Measurements from ENCODE around the gene RIMS3.

DNA sequence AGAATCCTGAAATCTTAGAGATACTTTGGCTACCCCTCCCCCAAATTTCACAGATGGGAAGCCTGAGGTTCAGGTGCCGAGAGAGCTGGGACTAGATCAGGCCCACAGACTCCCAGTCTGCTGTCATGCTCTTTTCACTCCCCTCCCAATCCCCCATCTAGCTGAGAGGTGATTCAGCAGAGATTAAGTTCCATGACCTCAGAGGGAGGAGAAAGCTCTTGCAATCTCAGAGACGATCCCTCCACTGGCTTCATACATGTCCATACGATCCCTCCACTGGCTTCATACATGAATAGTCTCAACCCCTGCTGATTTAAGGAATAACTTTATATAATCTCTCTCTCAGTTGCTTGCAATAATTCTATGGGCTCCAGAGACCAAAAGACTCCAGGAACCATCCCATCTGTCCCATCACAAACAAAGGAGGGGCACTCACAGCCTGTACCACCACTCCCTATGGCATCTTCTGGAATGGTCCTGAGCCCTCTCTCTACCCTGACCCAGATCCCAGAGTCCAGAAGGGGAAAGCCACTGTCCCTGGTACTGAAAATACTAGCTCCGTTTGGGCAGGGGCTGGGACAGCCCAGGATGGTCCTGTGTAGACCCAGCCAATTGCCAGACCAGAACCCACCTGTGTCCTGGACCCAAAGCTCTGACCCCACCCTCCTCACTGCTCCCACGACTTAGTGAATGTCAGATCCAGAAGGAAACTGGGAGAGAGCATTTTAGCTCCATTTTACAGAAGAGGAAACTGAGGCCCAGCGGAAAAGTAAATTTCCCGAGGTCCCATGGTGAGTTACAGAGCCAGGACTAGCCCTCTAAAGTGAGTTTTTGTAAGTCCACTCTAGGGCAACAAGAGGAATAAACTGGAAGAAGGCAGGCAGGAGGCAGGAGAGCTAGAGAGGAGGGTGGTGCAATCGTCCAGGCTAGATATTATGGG is 27.1 kb downstream of the RIMS3 start:
- TF ChIP-seq, protein P1, sequence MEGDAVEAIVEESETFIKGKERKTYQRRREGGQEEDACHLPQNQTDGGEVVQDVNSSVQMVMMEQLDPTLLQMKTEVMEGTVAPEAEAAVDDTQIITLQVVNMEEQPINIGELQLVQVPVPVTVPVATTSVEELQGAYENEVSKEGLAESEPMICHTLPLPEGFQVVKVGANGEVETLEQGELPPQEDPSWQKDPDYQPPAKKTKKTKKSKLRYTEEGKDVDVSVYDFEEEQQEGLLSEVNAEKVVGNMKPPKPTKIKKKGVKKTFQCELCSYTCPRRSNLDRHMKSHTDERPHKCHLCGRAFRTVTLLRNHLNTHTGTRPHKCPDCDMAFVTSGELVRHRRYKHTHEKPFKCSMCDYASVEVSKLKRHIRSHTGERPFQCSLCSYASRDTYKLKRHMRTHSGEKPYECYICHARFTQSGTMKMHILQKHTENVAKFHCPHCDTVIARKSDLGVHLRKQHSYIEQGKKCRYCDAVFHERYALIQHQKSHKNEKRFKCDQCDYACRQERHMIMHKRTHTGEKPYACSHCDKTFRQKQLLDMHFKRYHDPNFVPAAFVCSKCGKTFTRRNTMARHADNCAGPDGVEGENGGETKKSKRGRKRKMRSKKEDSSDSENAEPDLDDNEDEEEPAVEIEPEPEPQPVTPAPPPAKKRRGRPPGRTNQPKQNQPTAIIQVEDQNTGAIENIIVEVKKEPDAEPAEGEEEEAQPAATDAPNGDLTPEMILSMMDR (IDR thresholded peaks at IDR 0.05; ENCODE audit: poor library complexity, severe bottlenecking): no peak
- TF ChIP-seq SMC3 (conservative IDR thresholded peaks at IDR 0.05; ENCODE audit: poor library complexity): no peak
- TF ChIP-seq MXI1 (conservative IDR thresholded peaks at IDR 0.05; ENCODE audit: poor library complexity, severe bottlenecking): no peak
- TF ChIP-seq POLR2AphosphoS5 (IDR thresholded peaks at IDR 0.05): no peak
- TF ChIP-seq, protein P2, sequence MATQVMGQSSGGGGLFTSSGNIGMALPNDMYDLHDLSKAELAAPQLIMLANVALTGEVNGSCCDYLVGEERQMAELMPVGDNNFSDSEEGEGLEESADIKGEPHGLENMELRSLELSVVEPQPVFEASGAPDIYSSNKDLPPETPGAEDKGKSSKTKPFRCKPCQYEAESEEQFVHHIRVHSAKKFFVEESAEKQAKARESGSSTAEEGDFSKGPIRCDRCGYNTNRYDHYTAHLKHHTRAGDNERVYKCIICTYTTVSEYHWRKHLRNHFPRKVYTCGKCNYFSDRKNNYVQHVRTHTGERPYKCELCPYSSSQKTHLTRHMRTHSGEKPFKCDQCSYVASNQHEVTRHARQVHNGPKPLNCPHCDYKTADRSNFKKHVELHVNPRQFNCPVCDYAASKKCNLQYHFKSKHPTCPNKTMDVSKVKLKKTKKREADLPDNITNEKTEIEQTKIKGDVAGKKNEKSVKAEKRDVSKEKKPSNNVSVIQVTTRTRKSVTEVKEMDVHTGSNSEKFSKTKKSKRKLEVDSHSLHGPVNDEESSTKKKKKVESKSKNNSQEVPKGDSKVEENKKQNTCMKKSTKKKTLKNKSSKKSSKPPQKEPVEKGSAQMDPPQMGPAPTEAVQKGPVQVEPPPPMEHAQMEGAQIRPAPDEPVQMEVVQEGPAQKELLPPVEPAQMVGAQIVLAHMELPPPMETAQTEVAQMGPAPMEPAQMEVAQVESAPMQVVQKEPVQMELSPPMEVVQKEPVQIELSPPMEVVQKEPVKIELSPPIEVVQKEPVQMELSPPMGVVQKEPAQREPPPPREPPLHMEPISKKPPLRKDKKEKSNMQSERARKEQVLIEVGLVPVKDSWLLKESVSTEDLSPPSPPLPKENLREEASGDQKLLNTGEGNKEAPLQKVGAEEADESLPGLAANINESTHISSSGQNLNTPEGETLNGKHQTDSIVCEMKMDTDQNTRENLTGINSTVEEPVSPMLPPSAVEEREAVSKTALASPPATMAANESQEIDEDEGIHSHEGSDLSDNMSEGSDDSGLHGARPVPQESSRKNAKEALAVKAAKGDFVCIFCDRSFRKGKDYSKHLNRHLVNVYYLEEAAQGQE (IDR thresholded peaks at IDR 0.05; ENCODE audit: borderline replicate concordance): no peak
- TF ChIP-seq EZH2 (IDR thresholded peaks at IDR 0.05; ENCODE audit: borderline replicate concordance, insufficient read depth, low read length, poor library complexity, severe bottlenecking): no peak
- no peak for TF ChIP-seq EP300 (conservative IDR thresholded peaks at IDR 0.05; ENCODE audit: poor library complexity, severe bottlenecking)
- TF ChIP-seq RAD21 (conservative IDR thresholded peaks at IDR 0.05): no peak

Data from neural cell (in vitro differentiated cells).